Nephron (organoid): ENCODE measurements around the gene ELMO1.

Experiments used
- H3K27ac Mint-ChIP-seq, 3 experiments: 2 replicates each; pipeline ENCODE4 v1.8.0; 2020; ENCODE audit warnings: mixed read lengths in 3 of 3, mild to moderate bottlenecking in 2 of 3, moderate library complexity in 1 of 3
- H3K27me3 Mint-ChIP-seq: 2 replicates; pipeline ENCODE4 v1.8.0; 2021; ENCODE audit warnings: low read depth, mild to moderate bottlenecking, moderate library complexity, mixed read lengths
- H3K36me3 Mint-ChIP-seq: 2 replicates; pipeline ENCODE4 v1.8.0; 2020; ENCODE audit warnings: low read depth, mixed read lengths
- H3K4me1 Mint-ChIP-seq: 2 replicates; pipeline ENCODE4 v1.8.0; 2020; ENCODE audit warnings: mixed read lengths
- H3K4me3 Mint-ChIP-seq, 3 experiments: 2 replicates each; pipeline ENCODE4 v1.8.0; 2020; ENCODE audit warnings: mild to moderate bottlenecking in 3 of 3, mixed read lengths in 3 of 3, moderate library complexity in 2 of 3
- H3K9me3 Mint-ChIP-seq: 2 replicates; pipeline ENCODE4 v1.8.0; 2020; ENCODE audit warnings: mixed read lengths
- TF ChIP-seq, protein P1 (sequence below), 3 experiments: fragments of 200-600 bp; sonication (generic); IDR thresholded peaks; one replicate each; pipeline ENCODE4 v1.5.0; 2021; ENCODE audit warnings: antibody characterized with exemption in 3 of 3; ENCODE audit not compliant: unreplicated experiment in 3 of 3

ELMO1 gene

DNA sequence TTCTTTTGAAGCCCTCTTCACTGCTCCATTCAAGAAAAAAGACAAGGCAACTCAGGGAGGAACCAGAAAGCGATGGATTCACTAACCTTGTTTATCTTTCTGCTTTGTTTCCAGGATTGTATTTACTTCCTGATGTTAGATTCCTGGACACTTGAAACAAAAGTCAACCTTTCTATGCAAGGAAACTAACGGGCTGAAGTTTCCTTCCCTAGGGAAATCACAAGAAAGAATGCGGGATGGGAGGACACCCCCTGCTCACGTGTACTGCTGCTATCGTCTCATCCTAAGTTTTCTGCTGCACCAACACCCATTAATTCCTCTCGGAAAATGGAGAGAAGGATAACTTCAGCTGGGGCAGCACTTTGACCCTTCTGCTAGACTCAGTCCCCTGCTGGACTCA, 50.3 kb downstream of the ELMO1 start:
- H3K4me3 Mint-ChIP-seq, result no peak overlapping the region
- TF ChIP-seq, protein P1, sequence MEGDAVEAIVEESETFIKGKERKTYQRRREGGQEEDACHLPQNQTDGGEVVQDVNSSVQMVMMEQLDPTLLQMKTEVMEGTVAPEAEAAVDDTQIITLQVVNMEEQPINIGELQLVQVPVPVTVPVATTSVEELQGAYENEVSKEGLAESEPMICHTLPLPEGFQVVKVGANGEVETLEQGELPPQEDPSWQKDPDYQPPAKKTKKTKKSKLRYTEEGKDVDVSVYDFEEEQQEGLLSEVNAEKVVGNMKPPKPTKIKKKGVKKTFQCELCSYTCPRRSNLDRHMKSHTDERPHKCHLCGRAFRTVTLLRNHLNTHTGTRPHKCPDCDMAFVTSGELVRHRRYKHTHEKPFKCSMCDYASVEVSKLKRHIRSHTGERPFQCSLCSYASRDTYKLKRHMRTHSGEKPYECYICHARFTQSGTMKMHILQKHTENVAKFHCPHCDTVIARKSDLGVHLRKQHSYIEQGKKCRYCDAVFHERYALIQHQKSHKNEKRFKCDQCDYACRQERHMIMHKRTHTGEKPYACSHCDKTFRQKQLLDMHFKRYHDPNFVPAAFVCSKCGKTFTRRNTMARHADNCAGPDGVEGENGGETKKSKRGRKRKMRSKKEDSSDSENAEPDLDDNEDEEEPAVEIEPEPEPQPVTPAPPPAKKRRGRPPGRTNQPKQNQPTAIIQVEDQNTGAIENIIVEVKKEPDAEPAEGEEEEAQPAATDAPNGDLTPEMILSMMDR (IDR thresholded peaks at IDR 0.05; ENCODE audit: unreplicated experiment in 3 of 3), result no peak
- peaks cover 4% of the 10 kb centered on the region for H3K27me3 Mint-ChIP-seq

DNA sequence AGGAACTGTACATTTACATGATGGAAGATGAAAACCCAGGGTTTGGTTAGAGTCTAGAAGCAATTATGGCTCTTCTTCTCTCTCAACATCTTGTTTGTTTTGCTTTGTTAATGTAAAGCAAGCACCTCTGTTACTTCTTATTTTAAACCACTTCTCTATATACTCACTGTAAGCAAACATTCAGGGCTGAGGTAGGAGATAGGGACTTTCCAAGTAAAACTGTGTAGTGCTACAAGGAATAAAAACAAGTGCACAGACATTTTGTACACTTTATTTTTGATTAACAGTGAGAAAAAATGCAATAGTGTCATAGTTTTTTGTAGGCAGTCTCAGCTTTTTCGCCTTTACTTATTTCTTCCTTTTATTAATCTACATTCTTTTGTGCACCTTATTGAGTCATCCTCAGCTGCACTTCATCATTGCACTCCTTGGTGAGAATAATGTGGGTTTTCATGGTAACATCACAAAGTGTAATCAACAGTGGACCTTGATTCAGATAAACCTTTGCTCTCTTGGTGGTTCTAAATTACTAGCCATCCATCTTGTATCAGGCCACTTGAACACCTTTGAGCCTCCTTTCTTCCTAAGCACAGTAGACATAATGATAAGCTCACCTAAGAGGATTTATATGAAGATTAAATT, 52.9 kb downstream of the ELMO1 start:
- no peaks in the 10 kb centered on the region for H3K36me3 Mint-ChIP-seq
- no peak overlapping the region for H3K4me3 Mint-ChIP-seq
- peaks cover under 1% of the 10 kb centered on the region for H3K4me1 Mint-ChIP-seq
- TF ChIP-seq, protein P1 (IDR thresholded peaks at IDR 0.05; ENCODE audit: unreplicated experiment in 3 of 3), result no peak
- no peak overlapping the region for H3K27ac Mint-ChIP-seq
- peaks cover 4% of the 10 kb centered on the region for H3K27me3 Mint-ChIP-seq
- H3K9me3 Mint-ChIP-seq, result no peaks in the 10 kb centered on the region

More for the DNA sequence above, 50.3 kb downstream of the ELMO1 start:
- Mint-ChIP-seq H3K27ac (no peak overlapping the region), H3K4me1 (no peaks in the 10 kb centered on the region), H3K36me3 (no peaks in the 10 kb centered on the region), H3K9me3 (no peaks in the 10 kb centered on the region)

DNA sequence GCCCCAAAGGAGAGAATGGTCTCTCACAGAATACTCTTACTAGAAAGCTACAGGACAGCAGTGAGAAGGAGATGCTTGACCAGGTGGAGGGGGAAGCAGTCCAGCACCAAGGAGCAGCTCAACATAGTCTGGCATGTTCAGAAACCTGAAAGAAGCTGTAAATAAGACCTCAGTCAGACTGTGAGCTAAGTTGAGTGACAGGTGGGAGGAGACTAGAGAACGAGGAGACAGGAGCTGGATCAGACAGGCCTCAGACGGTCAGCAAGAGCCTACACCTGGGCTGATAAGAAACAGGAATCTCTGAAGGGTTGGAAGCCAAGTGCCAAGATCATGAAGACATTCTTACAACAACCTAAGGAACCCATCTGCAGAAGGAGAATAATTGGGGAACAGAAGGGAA, 54.5 kb downstream of the ELMO1 start:
- Mint-ChIP-seq H3K36me3 (no peaks in the 10 kb centered on the region), H3K4me3 (no peak overlapping the region), H3K4me1 (peaks cover 14% of the 10 kb centered on the region), H3K27me3 (peaks cover 4% of the 10 kb centered on the region), H3K27ac (no peak overlapping the region), H3K9me3 (no peaks in the 10 kb centered on the region)
- TF ChIP-seq, protein P1 (IDR thresholded peaks at IDR 0.05; ENCODE audit: unreplicated experiment in 3 of 3), result no peak

- H3K27me3 Mint-ChIP-seq, result peaks cover 4% of the 10 kb centered on the region
- H3K36me3 Mint-ChIP-seq, result no peaks in the 10 kb centered on the region
- H3K9me3 Mint-ChIP-seq, result no peaks in the 10 kb centered on the region
Measured at GRCh38 chr7:37393476-37393875, 55.2 kb downstream of the ELMO1 start.

DNA sequence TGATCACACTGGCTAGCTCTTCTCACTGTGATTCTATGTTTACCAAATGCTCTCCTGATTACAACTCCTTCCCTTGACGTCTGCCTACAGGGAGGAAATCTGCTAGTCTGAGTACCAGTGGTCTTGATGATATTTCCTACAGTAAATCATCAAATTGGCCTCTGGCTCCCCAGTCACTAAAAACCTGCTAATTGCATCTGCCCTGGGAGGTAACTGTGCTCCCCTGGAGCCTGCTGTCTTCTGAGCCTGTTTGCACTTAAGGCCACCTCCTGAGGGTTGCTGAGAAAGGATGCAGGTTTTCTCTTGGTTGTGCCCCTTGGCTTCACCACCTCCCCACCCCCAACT, 56.0 kb downstream of the ELMO1 start:
- no peak overlapping the region for H3K27ac Mint-ChIP-seq
- H3K36me3 Mint-ChIP-seq, result no peaks in the 10 kb centered on the region
- H3K27me3 Mint-ChIP-seq, result no peaks in the 10 kb centered on the region
- H3K4me1 Mint-ChIP-seq, result peaks cover 19% of the 10 kb centered on the region
- H3K9me3 Mint-ChIP-seq, result no peaks in the 10 kb centered on the region
- TF ChIP-seq, protein P1 (IDR thresholded peaks at IDR 0.05; ENCODE audit: unreplicated experiment in 3 of 3), result no peak
- no peak overlapping the region for H3K4me3 Mint-ChIP-seq

More at GRCh38 chr7:37393476-37393875, 55.2 kb downstream of the ELMO1 start:
- Mint-ChIP-seq H3K27ac (no peak overlapping the region), H3K4me1 (peaks cover 19% of the 10 kb centered on the region), H3K4me3 (no peak overlapping the region)
- TF ChIP-seq, protein P1 (IDR thresholded peaks at IDR 0.05; ENCODE audit: unreplicated experiment in 3 of 3), result no peak
